ENCODE data around the gene TNS3.
"Not testable (repeated sequence)": the region's sequence is repeated elsewhere in the genome, so short reads cannot be mapped to it uniquely, and the experiment has no call there.

The TNS3 gene

DNA sequence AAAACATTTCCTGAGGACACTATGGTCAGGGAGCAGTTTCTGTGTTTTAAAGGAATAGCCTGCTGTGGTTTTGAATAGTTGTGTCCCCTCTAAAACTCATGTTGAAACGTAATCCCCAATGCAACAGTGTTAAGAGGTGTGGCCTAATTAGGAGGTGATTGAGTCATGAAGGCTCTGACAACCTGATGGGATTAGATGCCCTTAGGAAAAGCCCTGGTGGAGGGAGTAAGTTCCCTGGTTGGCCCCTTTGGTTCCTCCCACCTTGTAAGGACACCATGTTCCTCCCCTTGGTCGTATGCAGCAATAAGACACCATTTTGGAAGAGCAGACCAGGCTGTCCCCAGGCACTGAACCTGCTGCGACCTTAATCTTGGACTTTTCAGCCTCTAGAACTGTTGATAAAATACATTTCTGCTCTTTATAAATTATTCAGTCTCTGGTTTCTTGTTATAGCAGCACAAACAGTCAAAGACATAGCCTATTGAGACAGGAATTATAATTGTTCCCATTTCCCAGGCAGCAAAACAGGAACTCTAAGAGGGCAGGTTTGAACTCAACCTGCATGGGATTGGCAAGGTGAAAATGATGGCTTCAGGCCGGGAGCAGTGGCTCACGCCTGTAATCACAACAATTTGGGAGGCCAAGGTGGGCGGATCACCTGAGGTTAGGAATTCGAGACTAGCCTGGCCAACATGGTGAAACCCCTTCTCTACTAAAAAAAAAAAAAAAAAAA, 20.5 kb upstream of the TNS3 start:
- no peak for DNase-seq

DNA sequence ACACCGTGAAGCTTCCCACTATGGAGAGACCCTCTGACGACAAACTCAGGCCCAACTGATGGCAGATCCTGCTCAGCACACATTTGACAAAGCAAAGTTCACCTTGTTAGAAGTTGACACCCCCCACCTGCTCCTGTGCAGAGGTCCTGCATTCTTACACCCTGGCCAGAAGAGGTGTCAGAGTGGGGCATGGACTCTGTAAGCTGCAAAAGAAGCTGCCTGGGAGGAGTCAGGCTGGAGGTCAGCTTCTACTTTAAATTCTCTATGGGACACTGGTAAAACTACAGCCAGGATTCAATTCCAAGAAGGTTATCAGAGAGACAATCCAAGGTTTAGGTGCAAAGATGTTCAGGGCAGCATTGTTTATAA, 20.0 kb upstream of the TNS3 start:
- no peak for DNase-seq

DNA sequence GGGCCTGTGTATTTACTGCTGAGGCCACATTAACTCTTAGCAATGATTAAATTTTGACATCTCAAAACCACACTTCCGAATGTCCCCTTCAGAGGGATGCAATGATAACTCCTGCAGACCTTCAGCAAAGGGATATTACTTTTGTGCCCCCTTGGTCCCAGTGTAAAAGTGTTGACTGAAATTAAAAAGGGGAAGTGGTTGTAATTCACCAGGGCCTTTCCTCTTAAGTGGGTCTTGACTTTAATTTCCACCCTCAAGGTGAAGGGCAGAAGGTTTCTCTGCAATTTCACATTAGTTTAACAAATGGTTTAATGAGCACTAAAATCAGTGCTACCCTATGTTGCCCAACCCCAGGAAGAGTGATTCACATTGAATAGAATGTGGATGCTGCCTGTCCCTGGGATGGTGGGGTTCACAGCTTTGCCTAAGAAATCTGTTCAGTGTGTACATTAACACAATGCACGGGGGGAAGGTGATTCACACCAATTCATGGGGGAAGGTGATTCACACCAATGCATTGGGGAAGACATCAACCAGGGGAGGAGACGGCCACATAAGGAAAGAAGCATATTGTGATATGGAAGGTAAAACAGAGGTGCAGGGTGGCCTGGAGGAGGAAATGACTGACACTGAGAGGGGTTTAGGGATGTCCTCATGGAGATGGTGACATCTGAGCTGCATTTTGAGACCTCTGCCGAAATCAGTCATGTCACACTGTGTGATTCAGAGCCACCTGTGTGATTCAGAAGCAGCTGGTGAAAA, 19.4 kb upstream of the TNS3 start:
- no peak for DNase-seq

DNA sequence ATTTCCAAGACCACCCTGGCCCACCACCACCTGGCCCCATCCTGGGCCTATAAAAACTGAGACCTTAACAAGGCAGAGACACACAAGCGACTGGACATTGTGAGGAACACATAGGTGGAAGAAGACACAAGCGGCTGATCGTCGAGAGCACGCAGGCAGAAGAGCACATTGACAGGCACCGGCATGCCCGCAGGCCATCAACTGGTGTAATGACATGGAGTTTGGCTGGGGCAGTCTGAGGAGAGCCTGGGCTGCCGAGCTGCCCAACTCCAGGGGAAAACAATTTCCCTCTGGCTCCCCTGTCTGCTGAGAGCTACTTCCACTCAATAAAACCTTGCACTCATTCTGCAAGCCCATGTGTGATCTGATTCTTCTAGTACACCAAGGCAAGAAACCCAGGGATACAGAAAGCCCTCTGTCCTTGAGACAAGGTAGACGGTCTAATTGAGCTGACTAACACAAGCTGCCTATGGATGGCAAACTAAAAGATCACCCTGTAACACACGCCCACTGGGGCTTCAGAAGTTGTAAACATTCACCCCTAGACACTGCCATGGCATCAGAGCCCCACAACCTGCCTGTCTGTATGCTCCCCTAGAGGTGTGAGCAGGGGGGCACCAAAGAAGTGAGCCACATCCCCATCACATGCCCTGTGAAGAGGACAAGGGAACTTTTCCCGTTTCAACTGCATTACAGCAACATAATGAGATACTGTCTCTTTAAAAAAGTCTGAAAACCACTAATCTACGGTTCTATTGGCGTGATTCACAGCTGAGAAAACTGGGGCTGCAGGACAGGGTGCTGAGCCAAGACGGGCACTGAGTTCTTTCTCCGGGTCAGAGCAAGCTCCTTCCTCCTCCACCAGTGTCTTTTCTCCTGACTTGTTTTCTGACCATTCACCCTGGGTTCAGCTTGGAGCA, 18.5 kb upstream of the TNS3 start:
- no peak for DNase-seq

- no peak for DNase-seq
Observed at GRCh38 chr7:47597379-47597778, 15.5 kb upstream of the TNS3 start.

GRCh38 chr7:47596502-47597202, 14.7 kb upstream of the TNS3 start:
- no peak for DNase-seq

DNA sequence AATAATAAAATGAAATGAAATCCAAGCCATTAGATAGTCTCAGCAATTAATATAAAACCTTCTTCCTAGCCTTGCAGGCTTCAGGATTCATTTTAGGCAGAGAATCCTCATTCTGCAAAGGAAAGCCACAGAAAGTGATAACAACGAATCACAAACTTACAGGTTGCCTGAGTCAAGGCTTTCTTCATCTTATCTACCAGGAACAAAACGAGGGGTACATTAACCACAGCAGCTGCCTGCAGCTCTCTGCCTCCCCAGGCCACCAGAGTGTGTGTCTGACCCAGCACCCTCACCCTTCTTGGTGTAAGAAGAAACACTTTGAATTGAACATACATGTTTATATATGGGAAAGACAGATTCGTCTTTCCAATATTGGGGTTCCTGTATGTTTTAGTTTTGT, 12.5 kb upstream of the TNS3 start:
- DNase-seq = no peak

DNA sequence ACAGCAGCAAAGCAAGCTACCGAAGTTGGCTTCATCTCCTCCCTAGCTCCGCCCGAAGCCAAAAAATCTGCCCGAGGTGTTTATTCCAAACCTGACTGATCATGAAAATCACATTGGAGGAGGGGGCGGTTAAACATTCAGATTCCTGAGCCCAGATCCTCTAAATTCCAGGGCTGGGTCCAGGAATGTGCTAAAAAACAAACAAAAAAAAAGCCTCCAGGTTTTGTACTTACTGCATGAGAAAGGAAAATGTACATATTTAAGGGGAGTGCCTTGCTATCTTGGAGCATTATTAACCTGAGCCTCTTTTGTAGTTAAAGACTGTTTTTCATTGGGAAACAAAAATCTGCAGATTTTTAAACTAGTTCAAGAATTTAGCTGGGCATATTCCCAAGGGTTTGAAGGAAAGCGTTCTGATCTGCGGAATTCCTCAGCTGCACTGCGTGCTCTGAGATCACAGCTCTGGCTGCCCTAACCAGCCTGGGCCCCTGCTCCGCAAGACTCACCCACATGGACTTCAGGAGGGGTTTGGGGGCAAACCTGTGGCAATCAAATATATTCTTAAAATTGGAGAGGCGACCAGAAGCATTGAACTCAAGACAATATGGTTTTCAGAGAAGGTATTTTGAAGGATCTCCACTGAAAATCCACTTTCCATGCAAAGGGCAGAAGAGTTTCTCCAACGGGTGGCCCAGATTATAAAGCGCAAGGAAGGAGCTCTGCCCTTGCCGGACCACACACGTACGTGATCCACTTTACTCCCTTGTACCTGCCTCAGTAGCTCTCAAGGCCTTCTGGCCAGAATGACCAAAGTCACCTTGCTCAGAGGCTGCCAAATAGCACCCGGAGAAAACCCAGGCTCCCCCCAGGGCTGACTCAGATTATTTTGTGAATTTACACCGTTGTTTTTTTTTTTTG, 10.0 kb upstream of the TNS3 start:
- DNase-seq = no peak

GRCh38 chr7:47591089-47591654, 9.3 kb upstream of the TNS3 start:
- no peak for DNase-seq

DNA sequence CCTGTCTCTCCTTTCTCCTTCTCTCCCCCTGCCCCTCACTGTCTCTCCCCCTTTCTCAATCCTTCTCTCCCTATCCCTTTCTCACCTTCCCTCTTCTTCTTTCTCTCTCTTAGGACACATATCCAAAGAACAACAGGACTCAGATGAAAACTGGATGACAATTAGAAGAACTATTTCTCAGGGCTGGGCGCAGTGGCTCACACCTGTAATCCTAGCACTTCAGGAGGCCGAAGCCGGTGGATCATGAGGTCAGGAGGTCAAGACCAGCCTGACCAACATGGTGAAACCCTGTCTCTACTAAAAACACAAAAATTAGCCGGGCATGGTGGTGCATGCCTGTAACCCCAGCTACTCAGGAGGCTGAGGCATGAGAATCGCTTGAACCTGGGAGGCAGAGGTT, 8.3 kb upstream of the TNS3 start:
- not testable (repeated sequence) for DNase-seq

- no peak for DNase-seq
Observed at GRCh38 chr7:47588704-47589225, 6.9 kb upstream of the TNS3 start.

DNA sequence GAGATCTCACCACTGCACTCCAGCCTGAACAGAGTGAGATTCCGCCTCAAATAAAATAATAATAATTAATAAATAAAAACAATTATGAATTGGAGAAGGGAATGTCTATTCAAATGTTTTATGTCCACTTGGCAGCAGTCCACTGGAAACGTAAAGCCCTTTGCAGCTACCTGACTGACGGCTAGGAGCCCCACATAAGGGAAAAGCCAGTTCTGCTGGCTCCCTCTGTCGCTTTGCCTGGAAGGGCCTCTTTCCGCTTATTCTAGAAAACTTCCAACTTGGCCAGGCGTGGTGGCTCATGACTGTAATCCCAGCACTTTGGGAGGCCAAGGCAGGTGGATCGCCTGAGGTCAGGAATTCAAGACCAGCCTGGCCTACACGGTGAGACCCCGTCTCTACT, 6.1 kb upstream of the TNS3 start:
- DNase-seq = no peak

- no peak for DNase-seq
Observed at GRCh38 chr7:47587351-47587750, 5.4 kb upstream of the TNS3 start.

- DNase-seq = no peak
Observed at GRCh38 chr7:47586925-47587324, 5.0 kb upstream of the TNS3 start.

GRCh38 chr7:47586161-47586670, 4.3 kb upstream of the TNS3 start:
- not testable (repeated sequence) for DNase-seq

GRCh38 chr7:47584536-47584895, 2.6 kb upstream of the TNS3 start:
- DNase-seq = no peak

DNA sequence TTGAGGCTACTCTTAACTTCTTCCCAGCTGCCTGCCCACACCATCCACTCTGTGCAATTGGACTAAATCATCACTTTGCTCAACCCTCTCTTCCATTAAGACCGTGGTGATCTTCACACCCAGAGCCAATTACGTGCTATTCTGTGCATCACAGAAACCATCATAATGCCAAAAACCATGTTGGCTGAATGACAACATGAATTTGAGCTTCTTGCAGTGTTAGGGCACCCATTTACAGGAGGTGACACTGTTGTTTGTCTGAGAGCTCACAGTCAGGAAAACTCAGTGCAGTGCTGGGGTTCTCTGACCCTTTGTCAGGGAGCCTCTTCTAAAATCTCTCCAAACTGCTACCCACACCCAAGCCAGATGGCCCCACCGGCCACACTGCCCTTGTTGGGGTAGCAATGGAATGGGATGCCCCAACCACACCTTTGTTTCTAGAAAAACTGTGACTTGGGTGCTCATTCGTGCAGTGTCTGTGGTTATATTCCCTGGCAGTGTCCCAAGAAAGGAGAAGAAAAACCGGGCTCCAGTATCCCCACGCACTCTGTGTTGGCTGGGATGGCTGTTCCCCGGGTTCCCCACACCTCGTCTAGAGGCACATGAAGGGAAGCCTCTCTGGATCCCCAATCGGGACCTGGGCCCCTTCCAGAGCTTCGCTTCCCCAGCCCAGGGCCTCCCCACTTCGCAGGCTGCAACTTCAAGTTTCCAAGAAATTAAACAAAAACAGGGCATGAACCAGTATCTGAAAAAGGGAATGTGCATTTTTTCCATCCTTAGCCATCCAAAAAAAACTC, 2.0 kb upstream of the TNS3 start:
- no peak for DNase-seq

DNA sequence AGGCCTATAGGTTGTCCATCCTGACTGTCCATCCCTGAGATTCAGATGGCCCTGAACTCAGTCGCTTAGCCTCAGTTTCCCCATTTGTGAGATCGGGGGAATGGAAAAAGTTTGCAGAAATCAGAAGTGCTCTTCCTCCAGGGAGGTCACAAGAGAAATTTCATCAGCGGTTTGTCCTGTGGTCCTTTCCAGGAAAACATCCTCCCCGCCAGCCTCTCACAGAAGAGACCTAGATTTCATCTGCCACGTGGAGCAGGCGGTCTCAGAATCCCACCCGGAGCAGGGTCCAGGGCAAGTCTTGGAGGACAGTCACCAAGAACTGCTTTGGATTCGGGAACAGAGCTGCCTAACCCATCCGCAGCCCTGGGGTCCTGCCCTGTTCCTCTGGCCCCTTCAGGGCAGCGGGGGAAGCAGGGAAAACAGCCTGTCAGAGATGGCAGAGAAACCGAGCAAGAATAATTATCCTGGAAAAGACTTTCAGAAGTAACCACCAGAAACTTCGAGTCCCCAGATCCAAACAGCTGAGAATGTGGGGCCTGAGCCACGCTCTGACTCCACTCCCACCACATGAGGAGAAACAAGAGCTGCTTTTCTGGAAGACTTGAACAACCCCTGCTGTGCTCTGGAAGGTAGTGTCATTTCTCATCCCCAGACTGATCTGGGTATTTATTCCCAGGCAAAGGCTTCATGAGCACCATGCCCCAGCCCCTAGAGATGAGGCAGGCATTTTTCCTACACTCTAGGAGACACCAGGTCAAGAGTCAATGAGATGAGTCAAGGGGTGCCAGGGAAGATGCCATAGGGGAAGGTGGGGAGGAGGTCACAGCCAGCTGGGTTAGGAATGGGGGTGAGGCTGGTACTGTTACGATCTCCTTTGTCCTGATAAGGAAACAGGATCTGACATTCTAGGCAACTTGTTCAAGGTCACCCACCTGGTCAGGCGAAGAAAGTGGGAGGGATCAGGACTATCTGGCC, 1.1 kb upstream of the TNS3 start:
- no peak for DNase-seq

DNA sequence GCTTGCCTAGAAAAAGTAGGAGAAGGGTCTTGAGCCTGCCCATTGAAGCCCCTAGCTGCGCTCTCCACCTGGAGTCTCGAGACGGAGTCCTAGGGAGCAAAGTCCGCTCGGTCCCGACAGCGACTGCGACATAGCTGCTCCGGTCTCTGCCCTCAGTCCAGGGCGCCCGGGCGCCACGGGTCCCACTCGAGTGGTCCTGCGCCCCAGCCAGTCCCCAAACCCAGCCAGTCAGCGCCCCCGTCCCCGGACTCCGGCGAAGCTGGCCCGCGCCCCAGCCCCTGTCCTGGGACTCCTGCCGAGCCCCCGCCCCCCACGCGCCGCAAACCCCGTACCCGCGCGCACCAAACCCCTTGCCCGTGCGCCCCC, 490 bp downstream of the TNS3 start:
- no peak for DNase-seq

Measured in DMS79 (cell line).